Activated CD4-positive, CD25-positive, alpha-beta regulatory T cell treated with anti-CD3 and anti-CD28 coated beads, Interleukin-2, amount 50 U/mL, for 72 hours (primary cell): ENCODE data around the gene RNMT.
"Not testable (repeated sequence)": the region's sequence is repeated elsewhere in the genome, so short reads cannot be mapped to it uniquely, and the experiment has no call there.

Source experiments
- DNase-seq: peaks from one replicate; pipeline ENCODE4 v3.0.0; 2021

The RNMT gene

DNA sequence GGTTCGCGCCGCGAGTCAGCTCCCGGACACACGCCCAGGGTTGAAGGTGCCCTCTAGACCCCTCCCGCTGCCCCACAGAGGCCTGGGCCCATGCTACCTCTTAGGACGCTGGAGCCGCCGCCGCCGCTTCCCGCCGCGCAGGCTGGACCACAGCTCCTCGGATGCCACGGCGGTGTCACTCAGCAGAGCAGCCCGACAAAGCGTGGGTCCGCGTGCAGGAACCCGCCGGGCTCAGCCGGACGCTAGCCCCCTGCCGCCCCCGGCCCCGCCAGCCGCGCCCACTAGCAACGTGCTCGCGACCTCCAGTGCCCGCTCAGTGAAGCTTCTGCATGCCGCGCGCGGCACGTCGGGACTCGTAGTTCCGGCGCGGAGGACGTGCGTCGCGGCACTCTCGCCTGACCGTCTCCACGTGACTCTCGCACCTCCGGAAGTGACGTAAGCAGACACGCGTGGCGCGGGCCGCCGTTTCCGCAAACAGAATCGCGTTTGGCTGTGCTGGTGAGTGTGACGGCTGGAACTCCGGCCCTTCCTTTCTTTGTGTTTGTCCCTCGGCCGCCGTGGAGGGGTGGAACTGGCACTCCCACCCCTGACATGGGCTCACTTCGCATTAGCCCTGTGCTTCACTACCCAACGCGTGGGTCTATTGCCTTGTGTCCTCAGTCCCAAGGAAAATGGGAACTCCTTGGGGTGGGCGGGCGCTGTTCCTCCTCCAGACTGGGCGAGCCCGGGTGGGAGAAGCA lies at the start of gene RNMT, which contains the start of gene FAM210A:
TSS of gene RNMT (plus strand) at position 442 of the 740 bp plus-strand sequence. CDS start 4,845 bp downstream, outside the sequence.
TSS of gene FAM210A (minus strand) at position 327 of the 740 bp plus-strand sequence. CDS start 44,481 bp downstream, outside the sequence.
- DNase-seq: peak; percentile 89

DNA sequence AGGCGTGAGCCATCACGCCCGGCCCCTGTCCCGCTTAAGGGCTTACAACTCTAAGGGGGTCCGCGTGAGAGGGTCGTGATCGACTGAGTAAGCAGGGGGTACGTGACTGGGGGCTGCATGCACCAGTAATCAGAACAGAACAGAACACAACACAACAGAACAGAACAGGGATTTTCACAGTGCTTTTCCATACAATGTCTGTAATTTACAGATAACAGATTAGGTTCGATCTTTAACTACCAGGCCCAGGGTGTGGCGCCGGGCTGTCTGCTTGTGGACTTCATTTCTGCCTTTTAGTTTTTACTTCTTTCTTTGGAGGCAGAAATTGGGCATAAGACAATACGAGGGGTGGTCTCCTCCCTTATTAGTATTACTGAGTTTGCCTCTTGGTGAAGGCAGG lies 49.1 kb upstream of the RNMT start:
- not testable (repeated sequence) for DNase-seq

DNA sequence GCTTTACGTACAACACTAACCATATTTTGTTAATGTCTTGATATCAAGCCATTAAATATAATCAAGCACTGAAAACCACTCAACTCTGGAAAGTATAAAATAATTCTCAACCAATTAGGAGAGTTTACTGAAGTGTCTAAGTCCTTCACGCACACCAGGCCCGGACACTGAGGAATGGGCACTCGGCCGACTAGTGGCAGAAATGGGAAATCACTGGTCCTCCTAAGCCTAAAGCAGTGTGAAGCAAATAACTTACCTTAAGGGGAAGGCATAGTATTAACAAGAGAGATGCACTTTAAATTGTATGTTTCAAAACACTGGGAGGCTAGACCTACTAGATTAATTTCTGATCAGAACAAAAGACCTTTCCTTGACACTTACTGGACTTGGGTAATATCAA lies 45.9 kb upstream of the RNMT start:
- no peak for DNase-seq

DNA sequence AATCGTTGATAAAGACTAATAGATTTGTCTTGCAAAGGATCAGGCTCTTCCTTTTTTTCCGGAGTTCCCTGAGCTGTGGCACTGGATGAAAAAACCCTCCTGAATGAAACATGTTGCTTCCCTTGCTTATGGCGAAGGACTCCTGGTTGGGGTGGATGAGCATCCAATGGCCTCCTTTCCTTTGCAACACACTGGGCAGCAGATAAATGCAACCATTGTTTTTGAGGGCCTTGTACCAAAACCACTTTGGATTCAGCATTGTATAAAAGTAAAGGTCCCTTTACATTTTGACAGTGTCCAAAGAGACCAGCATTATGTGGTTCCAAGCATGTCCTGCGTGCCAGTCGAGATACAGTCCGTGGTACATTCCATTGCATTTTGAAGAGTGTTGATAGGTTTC lies 44.8 kb upstream of the RNMT start:
- no peak for DNase-seq

DNA sequence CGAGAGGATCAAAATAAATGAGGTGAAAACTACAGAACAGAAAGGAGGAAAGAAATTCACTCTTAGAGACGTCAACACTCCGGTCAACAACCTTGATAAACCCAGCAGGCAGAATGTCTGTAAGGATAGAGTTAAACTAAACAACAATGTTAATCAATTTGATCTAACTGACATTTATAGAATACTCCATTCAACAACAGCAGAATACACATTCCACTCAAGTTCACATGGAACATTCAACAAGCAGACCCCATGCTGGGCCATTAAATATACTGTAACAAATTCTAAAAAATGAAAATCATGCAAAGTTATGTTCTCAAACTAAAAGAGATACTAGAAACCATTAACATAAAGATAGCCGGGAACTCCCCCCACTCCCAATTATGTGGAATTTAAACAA lies 41.9 kb upstream of the RNMT start:
- no peak for DNase-seq

DNA sequence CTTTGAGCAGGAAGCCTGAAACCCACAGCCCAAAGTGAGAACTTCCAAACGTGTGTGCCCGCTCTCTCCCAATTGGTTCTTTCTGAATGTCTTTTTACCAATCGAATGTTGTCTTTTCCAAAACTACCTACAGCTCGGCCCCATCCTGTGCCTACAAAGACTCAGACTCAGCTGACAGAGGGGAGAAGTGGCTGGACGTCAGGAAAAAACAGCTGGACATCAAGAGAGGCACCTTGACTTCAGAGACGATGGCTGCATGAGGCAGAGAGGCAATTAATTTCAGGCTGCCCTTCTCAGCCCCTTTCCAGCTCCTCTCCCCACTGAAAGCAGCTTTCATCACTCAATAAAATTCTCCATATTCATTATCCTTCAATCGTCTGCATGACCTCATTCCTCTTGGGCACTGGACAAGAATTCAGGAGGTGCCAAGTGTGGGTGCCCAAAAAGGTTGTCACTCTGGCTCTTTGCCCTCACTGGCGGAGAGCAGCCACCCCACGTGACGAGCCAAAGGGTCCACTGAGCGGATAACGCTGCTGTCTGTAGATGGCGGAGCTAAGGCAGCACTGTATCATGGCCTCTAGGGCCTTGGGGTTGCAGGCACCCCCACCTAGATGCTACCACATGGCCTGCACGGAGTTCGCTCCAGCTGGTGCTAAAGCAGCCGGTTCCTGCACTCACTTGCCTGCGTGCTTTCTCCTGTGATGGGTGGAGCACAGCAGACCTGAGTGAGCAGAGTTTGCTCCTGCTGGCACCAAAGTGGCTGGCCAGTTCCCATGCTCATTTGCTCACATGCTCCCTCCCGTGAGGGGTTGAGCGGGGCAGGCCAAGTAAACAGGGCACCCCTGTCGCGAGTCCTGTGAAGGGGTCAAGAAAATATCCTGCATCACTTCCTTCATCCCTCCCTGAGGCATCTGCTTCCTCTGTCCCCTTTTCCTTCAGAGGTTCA lies 38.0 kb upstream of the RNMT start:
- DNase-seq: no peak

DNA sequence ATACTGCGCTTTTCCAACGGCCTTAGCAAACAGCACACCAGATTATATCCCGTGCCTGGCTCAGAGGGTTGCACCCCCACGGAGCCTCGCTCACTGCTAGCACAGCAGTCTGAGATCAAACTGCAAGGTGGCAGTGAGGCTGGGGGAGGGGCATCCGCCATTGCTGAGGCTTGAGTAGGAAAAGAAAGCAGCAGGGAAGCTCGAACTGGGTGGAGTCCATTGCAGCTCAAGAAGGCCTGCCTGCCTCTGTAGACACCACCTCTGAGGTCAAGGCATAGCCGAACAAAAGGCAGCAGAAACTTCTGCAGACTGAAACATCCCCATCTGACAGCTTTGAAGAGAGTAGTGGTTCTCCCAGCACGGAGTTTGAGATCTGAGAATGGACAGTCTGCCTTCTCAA lies 36.4 kb upstream of the RNMT start:
- not testable (repeated sequence) for DNase-seq

DNA sequence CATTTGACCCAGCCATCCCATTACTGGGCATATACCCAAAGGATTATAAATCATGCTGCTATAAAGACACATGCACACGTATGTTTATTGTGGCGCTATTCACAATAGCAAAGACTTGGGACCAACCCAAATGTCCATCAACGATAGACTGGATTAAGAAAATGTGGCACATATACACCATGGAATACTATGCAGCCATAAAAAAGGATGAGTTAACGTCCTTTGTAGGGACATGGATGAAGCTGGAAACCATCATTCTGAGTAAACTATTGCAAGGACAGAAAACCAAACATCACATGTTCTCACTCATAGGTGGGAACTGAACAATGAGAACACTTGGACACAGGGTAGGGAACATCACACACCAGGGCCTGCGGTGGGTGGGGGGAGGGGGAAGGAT lies 31.1 kb upstream of the RNMT start:
- not testable (repeated sequence) for DNase-seq

DNA sequence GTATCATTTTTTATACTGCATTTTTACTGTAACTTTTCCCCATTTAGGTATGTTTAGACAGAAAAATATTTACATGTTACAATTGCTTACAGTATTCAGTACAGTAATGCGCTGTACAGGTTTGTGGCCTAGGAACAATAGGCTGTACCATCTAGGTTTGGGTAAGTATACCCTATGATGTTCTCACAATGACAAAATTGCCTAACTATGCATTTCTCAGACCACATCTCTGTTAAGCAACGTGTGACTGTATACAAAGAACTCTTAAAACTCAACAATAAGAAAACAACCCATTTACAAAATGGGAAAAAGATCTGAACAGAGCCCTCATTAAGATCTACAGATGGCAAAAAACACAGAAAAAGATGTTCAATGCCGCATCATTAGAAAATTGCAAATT lies 29.5 kb upstream of the RNMT start:
- no peak for DNase-seq

DNA sequence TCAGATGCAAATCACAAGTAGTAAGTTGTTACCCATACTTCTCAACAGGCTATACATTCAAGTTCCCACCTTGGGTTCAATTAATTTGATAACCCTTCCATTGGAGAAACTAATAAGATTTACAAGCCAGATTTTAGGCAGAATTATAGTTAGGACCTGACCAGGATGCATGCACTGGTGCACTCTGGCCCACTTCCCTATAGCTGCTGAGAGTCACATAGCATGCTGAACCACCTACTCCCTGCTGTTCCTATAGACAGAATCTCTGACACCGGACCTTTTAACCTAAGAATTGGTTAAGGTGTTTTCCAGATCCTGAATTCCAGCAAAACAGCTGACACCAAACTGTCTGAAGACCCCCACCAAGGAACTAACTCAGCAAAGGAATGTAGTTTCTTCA lies 26.3 kb upstream of the RNMT start:
- DNase-seq: no peak

DNA sequence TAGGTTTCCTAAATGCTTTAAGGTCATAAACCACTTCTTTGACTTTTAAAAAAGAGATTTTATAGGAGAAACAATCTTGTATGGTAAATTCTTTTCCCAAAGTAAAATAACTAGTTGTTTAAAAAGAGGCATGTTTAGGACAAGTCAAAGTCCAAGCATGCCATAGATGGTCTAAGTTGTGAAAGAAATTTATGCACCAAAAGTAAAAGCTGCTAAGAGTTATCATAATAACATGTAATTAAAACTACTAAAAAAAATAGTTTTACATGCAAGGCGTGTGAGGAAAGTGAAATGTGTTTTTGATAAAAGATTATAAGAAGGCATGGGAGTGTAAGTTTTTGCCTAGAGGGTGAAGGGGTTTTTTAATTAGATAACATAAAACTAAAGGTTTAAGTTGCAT lies 22.6 kb upstream of the RNMT start:
- DNase-seq: no peak

DNA sequence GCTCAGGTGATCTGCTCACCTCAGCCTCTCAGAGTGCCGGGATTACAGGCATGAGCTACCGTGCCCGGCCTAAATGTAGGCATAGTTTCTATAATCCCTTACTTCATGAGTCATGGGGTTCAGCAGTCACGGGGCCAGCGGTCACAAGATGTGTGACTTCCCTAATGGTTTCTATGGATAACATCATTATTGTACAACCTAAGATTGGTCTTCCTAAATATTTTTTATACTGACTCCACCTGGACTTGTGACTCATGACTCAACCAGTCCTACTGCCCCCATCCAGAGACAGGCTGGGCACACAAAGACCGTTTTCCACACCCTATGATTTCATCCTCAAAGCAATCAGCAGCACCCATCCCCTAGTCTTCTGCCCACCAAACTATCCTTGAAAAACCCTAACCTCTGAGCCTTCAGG lies 16.1 kb upstream of the RNMT start:
- DNase-seq: no peak

DNA sequence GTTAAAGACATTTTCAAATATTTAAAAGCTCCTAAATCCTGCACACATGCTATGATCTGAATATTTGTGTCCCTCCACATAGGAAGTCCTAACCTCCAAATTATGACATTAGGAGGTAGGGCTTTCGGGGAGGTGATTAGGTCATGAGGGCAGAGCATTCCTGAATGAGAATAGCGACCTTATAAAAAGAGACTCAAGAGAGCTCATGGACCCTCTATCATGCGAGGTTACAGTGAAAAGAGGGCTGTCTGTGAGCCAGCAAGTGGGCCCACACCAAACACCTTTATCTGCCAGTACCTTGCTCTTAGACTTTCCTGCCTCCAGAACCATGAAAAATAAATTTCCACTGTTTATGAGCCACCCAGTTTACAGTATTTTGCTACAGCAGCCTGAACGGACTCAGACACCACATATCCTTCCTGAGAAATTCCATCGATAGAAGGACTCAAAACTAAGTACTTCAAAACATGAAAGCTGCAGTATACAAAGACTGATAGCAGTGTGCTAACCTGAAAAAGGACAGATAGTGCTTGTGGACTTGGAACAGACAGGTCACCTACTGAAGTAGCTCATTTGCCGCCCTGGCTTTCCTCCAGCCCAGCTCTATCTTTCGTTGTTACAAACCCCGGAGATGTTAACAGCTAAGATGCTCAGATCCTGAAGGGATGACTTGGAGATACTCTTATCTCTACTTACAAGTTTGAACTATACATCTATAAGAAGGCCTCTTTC lies 13.9 kb upstream of the RNMT start:
- no peak for DNase-seq

DNA sequence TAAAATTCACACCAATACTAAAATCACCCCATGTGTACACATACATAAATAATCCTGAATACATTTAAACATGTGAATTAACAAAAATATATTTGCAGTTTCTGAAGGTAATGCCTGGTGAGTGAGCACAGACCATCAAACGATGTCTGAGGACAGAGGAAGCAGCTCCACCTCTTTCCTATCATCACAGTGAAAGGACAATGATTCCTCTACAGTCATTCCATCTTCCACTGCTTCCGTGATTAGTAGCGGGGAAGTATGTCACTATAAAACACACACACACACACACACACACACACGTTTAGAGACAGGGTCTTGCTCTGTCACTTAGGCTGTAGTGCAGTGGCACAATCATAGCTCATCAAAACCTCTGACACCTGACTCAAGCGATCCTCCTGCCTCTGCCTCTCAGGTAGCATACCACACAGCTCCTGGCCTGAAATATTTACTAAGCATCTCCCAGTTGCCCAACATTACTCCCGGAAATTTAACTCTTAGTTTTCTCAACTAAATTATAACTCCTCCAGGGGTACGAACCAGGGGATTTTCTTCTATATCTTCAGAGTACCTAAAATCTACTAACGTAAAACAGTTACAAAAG lies 12.9 kb upstream of the RNMT start:
- no peak for DNase-seq

DNA sequence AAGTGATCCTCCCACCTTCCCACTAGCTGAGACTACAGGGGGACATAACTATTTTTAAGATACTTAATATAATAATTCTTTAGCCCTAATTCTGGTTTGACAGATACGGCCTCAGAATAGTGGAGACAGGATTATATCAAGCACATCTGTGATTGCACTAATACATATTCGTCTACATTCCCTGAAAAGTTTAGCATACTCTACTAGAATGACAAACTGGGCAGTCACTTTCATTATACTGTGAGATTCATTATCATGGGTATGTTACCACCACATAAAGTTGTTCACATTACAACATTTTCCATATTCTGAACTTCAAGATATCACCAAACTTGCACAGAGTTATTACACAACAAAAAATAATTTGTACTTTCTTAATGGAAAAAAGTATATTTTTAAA lies 11.1 kb upstream of the RNMT start:
- no peak for DNase-seq

DNA sequence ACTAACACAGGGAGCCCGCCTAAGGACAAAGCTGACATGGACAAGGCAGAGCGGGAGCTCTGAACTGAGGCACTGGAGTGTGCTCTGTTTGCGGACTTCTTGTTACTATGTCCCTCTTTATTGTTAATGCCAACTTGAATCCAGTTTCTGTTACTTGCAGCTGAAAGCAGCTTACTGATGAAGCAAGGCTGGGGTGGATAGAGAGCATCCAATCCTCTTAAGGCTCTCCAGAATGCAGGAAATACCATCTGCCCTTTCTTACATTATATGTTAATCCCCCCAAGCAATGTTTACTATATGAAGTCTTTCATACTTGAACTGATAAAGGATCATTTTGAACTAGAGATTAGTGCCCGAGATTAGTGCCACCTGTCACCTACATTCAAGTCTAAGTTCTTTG lies 9.6 kb upstream of the RNMT start:
- no peak for DNase-seq

DNA sequence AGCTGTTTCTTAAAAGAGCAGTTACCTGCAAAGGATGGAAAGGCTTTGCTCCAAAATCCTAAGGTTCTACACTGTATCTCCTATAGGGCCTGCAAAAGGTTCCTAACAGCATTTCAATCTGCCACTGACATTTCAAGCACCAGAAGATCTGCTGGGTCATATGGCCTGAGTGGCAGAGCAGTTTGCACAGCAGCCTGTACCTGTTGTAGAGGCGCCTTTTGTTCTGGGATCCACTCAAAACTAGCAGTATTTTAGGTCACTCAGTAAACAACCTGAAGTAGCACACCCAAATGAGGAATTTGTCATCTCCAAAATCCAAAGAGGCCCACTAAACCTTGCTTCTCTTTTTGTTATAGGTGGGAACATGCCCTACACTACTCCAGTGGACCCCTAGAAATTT lies 6.3 kb upstream of the RNMT start:
- no peak for DNase-seq

DNA sequence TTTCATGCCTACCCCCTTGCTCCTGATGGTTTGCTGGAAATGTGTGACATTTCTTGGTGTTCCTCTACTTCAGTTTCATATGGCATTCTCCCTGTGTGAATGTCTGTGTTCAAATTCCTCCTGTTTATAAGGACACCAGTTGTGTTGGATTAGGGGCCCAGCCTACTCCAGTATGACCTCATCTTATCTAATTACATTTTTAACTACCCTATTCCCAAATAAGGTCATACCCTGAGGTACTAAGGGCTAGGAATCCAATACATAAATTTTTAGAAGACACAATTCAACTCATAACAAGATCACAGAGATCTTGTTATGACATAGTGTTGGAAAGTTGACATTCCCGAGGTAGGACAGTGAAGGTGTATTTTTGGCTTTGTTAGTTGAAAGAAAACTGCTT lies 5.6 kb upstream of the RNMT start:
- DNase-seq: no peak

DNA sequence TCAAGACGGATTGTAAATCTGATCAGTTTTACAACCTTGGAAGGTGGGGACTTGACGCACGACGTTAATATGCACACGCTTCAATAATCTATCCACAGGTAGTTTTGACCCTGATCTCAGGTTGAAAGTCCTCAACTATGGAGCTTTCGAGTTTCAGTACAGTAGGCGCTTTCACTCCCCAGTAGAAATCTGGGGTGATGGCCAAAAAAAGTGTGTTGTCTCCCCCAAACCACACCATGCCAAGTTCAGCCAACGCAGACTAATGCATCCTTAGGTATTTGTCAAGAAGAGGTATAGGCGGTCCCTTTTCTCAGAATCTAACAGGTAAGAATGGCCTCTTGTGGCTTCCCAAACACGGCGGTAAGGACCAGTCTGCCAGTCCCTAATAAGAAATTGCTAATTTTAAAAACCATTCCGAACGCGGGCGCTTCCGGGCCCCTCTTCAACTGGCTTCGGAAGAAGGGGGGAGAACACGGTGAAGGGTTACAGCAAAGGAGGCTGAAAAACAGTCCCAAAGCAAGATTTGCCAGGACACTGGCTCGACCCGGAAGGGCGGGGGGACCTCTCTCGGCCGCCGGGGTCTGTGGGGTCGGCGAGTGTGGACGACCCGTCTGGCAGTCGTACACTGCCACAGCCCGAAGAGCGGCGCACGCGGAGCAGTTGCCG lies 774 bp upstream of the RNMT start:
- DNase-seq: no peak

DNA sequence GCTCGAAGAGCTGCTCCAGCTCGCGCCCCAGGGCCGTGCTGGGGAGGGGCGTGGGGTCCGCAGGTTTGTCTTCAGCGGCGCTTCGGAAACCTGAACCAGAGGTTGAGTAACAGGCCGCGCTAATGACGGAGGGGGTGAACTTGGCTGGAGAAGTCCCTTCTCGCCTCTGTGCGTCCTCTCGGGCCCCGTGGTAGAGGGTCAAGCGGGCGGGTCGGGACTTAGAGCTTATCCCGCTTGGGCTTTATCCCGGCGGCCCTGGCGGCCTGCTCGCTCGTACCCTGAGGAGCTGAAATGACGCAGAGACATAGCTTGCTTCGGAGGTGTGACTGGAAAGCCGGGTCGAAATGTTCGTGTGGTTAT lies 479 bp downstream of the RNMT start:
- no peak for DNase-seq

DNA sequence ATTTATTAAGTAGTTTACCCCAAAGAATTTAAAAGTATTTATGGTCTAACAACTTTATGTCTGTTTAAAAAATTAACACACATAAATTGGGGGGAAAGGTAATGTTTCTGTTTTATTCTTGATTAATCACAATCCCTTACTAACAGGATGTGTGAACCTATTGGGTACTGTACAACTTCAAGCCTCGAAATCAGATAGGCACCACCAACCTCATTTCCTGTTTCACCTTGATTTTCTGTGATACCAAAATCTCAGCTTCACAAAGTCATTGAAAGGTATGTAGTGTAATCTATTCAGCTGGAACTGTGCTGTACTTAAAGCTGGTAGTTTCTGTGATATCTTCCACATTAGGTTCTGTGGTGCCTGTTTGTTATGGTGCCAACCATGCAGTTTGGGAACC lies 4.0 kb downstream of the RNMT start:
- DNase-seq: no peak

DNA sequence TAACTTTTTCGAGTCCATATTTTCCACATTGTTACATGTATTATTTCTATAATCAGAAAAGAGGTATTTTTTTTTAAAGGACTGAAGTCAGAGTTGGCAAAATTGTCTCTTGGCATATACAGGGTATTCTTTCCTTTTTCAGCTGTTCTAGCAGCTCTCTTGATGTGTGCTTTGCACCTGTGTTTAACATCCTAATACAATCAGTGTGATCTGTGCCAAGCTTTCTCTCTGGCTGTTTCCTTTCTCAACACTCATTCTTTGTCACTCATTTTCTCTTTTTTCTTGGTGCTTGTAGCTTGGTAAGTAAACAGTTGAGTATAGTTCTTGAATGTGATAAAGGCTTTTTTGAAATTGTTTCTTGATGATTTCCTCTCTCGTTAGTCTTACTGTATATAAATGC lies 9.2 kb downstream of the RNMT start:
- no peak for DNase-seq
